Activated naive CD4-positive, alpha-beta T cell treated with anti-CD3 and anti-CD28 coated beads for 36 hours (primary cell): ENCODE data around the gene PDXP. TPM values are rescaled to one million over a fixed set of nuclear protein-coding genes. Genes with fewer than 3 reads are reported as not detected.
"Not testable (repeated sequence)": the region's sequence is repeated elsewhere in the genome, so short reads cannot be mapped to it uniquely, and the experiment has no call there.

Experiments
- CTCF ChIA-PET: fragments of 350-600 bp; sonication (Branson Sonifier 250); formaldehyde crosslinking; loops from one replicate; lab custom pipeline; 2021; ENCODE audit warnings: antibody characterized with exemption; lab: Charles Lee
- DNase-seq: peaks from one replicate; pipeline ENCODE4 v3.0.0-alpha.2; 2020
- H3K27ac Mint-ChIP-seq: one replicate; pipeline ENCODE4 v1.8.0; 2021; ENCODE audit warnings: mild to moderate bottlenecking, mixed read lengths
- H3K27me3 Mint-ChIP-seq: one replicate; pipeline ENCODE4 v1.8.0; 2021; ENCODE audit warnings: low read depth, mixed read lengths
- H3K36me3 Mint-ChIP-seq: one replicate; pipeline ENCODE4 v1.8.0; 2021; ENCODE audit warnings: low read depth, mixed read lengths
- H3K4me1 Mint-ChIP-seq: one replicate; pipeline ENCODE4 v1.8.0; 2021; ENCODE audit warnings: low read depth, mixed read lengths
- H3K4me3 Mint-ChIP-seq: one replicate; pipeline ENCODE4 v1.8.0; 2021; ENCODE audit warnings: mild to moderate bottlenecking, moderate library complexity, mixed read lengths
- H3K9me3 Mint-ChIP-seq: one replicate; pipeline ENCODE4 v1.8.0; 2021; ENCODE audit warnings: mixed read lengths
- intact Hi-C: fragments of 100-400 bp; cut with micrococcal nuclease; formaldehyde crosslinking; loops from one replicate; pipeline ENCODE4 v1.15.1; 2023
- total RNA-seq, 2 experiments: library from RNA; stranded (reverse); gene quantifications; one replicate each; pipeline ENCODE4 v1.2.3, GENCODE V29; 2021

Gene PDXP
- total RNA-seq, 2 experiments from 2014 or later = 17.4 to 19.2 TPM

DNA sequence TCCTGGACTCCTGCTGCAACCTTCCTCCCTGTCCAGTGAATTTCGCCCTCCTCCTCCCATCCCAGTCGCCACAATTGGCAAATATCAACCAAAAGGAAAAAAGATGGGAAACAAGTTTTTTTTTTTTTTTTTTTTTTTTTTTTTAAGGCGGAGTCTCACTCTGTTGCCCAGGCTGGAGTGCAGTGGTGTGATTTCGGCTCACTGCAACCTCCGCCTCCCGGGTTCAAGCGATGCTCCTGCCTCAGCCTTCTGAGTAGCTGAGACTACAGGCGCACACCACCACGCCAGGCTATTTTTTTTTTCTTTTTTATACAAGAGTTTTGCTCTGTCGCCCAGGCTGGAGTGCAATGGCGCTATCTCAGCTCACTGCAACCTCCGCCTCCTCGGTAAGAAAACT lies 37.7 kb downstream of the PDXP start:
- CTCF ChIA-PET = interaction anchor here (0.9 to 3.8 kb wide), 4 partner anchors 9 to 443 kb away, joined by 3 to 20 read pairs (median 6); no protein-coding TSS in a partner anchor
- DNase-seq, H3K27me3 Mint-ChIP-seq, intact Hi-C loops, H3K27ac Mint-ChIP-seq, H3K9me3 Mint-ChIP-seq, H3K4me3 Mint-ChIP-seq: not testable (repeated sequence)
- Mint-ChIP-seq H3K4me1 (peaks cover 18% of the 10 kb centered on the region), H3K36me3 (peaks cover 21% of the 10 kb centered on the region)

GRCh38 chr22:37696657-37697537 lies 38.4 kb downstream of the PDXP start, which contains the start of gene TRIOBP:
Gene TRIOBP, plus strand, starts transcription at chr22:37697048. Its CDS starts 4,318 bp downstream, at chr22:37701366.
- H3K36me3 Mint-ChIP-seq = peaks cover 19% of the 10 kb centered on the region
- intact Hi-C loops = no loop called here
- peaks cover 18% of the 10 kb centered on the region for H3K4me1 Mint-ChIP-seq
- H3K27ac Mint-ChIP-seq = no peak within 1 kb of the TSS
- no peak within 1 kb of the TSS for H3K4me3 Mint-ChIP-seq
- CTCF ChIA-PET = interaction anchor here (1.5 to 3.8 kb wide), 3 partner anchors 16 to 83 kb away, joined by 4 to 20 read pairs (median 8); no protein-coding TSS in a partner anchor
- no peaks in the 10 kb centered on the region for H3K9me3 Mint-ChIP-seq
- DNase-seq = peak; percentile 86
- H3K27me3 Mint-ChIP-seq = no peaks in the 10 kb centered on the region

DNA sequence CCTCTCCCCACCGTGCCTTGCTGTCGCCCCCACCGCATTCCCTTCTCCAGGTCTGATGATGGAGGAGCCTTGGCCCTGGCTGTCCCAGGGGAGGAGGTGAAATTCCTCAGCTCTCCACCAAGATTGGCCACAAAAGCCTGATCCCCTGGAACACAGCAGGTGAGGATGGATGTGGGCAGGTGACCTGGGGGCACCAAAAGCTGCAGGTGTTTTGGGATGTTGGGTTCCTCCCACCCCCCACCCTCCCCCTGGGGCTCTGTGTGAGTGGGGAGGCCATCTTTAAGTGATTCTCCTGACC lies 39.0 kb downstream of the PDXP start:
- Mint-ChIP-seq H3K27ac (no peak overlapping the region), H3K27me3 (no peaks in the 10 kb centered on the region), H3K36me3 (peaks cover 16% of the 10 kb centered on the region), H3K9me3 (no peaks in the 10 kb centered on the region), H3K4me3 (no peak overlapping the region), H3K4me1 (peaks cover 18% of the 10 kb centered on the region)
- intact Hi-C loops = no loop called here
- CTCF ChIA-PET = interaction anchor here (1.5 to 3.8 kb wide), 2 partner anchors 54 to 84 kb away, joined by 4 to 20 read pairs; no protein-coding TSS in a partner anchor
- no peak for DNase-seq

DNA sequence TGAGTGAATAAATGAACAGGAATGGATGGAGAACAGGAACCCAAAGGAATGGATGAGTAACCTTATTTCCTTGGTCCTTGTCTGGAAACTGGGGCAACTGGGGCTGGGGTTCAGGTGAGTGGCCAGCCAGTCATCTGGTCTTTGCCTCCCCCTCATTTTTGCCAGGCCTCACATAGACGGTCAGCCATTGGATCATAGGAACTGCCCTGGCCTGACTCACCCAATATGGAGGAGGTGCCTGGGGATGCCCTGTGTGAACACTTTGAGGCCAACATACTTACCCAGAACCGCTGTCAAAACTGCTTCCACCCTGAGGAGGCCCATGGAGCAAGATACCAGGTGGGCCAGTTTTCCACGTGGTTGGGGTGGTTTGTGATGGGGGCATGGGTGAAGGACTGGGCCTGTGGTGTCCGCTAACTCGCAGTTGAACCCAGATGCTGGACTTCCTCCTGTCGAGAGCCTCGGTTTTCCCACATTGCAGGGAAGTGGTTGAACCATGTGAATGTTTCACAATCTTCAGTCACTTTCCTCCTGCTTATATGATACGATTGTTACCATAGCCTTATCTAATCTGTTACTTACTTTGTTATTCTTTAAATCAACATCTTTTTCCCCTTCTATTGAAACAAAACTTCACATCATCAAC lies 42.7 kb downstream of the PDXP start:
- Mint-ChIP-seq H3K27ac (no peak overlapping the region), H3K9me3 (no peaks in the 10 kb centered on the region), H3K27me3 (no peaks in the 10 kb centered on the region), H3K4me1 (peaks cover 9% of the 10 kb centered on the region), H3K4me3 (no peak overlapping the region), H3K36me3 (peaks cover 4% of the 10 kb centered on the region)
- DNase-seq = no peak
- intact Hi-C loops = no loop called here
- CTCF ChIA-PET = no interaction called here

GRCh38 chr22:37703906-37704305 lies 45.4 kb downstream of the PDXP start:
- H3K36me3 Mint-ChIP-seq = peaks cover 4% of the 10 kb centered on the region
- CTCF ChIA-PET = interaction anchor here (0.7 kb wide), 1 partner anchor 63 kb away, joined by 4 read pairs; no protein-coding TSS in a partner anchor
- H3K4me3 Mint-ChIP-seq = no peak overlapping the region
- no peaks in the 10 kb centered on the region for H3K9me3 Mint-ChIP-seq
- H3K27me3 Mint-ChIP-seq = no peaks in the 10 kb centered on the region
- no peak for DNase-seq
- intact Hi-C loops = no loop called here
- H3K27ac Mint-ChIP-seq = no peak overlapping the region
- H3K4me1 Mint-ChIP-seq = no peaks in the 10 kb centered on the region

GRCh38 chr22:37704645-37705044 lies 46.1 kb downstream of the PDXP start:
- Mint-ChIP-seq H3K4me3 (no peak overlapping the region), H3K4me1 (no peaks in the 10 kb centered on the region), H3K27ac (no peak overlapping the region), H3K36me3 (peaks cover 4% of the 10 kb centered on the region), H3K27me3 (no peaks in the 10 kb centered on the region), H3K9me3 (no peaks in the 10 kb centered on the region)
- intact Hi-C loops = no loop called here
- no peak for DNase-seq
- CTCF ChIA-PET = interaction anchor here (0.7 kb wide), 2 partner anchors 62 to 119 kb away, joined by 3 to 4 read pairs; partner anchors contain the start of gene GALR3

DNA sequence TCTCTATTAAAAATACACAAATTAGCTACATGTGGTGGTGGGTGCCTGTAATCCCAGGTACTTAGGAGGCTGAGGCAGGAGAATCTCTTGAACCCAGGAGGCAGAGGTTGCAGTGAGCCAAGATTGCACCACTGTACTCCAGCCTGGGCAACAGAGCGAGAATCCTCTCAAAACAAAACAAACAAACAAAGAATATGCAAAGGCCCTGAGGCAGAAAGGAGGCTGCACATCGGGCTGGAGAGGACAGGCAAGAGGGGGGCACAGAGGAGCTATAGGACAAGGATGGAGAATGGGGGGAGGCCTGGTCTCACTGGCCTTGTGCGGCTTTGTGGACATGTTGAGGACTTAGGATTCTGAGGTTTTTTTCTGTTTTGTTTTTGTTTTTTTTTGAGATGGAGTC lies 46.7 kb downstream of the PDXP start:
- no peak for DNase-seq
- intact Hi-C loops = no loop called here
- Mint-ChIP-seq H3K4me1 (no peaks in the 10 kb centered on the region), H3K4me3 (no peak overlapping the region), H3K27ac (no peak overlapping the region), H3K27me3 (no peaks in the 10 kb centered on the region), H3K9me3 (no peaks in the 10 kb centered on the region), H3K36me3 (peaks cover 4% of the 10 kb centered on the region)
- CTCF ChIA-PET = no interaction called here

DNA sequence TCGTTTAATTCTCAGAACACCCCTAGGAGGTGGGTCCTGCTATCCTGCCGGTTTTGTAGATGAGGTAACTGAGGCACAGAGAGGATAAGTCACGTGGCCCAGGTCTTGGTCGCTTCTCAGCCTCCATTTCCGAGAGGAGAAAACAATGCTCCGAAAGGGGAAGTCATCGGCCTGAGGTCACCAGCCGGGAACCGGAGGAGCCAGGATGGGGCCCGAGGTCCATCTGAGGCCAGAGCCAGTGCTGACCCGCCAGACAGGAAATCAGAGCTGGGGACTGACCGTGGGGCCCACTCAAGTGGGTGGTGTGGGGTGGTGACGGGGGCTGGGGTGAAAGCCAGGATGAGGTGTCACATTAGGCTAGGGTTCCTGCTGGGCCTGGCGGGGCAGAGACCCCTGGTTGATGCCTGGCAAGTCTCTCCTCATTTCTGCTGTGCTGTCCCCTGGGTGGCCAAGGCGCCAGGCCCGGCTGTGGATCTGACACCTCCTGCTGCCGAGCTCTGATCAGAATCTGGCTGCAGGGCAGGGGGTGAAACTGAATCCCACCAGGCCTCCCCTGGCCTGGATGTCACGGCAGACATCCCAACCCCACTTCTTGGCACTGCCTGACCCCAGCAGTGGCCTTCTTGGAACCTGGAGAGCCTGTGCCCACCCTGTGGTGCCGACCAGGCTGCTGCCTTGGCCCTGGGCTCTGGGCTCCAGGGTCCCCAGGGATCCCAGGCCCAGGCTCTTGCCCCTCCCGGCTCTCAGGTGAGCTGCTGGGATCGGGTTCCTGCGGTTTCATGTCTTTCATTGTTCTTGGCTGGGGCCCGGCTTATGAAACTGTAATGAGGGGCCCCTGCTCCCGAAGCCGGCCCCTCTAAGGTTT lies 50.3 kb downstream of the PDXP start:
- Mint-ChIP-seq H3K27ac (no peak overlapping the region), H3K4me3 (no peak overlapping the region), H3K36me3 (peaks cover 2% of the 10 kb centered on the region), H3K4me1 (no peaks in the 10 kb centered on the region), H3K9me3 (no peaks in the 10 kb centered on the region), H3K27me3 (no peaks in the 10 kb centered on the region)
- intact Hi-C loops = no loop called here
- no peak for DNase-seq
- CTCF ChIA-PET = no interaction called here

DNA sequence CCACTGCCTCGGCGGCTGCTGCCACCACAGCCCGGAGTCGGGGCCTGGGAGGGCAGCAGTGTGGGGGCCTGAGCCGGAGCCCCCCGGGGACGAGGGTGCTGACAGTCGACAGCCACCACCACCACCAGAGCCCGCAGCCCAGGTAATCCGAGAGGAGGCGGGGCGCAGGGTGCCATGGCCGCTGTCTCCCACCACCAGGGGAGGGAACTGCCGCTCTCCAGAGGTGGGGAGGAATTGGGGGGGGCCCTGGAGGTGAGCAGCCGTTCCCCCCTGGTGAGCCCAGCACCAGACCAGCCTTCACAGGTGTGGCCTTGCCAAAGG lies 50.9 kb downstream of the PDXP start:
- Mint-ChIP-seq H3K4me3 (no peak overlapping the region), H3K36me3 (peaks cover 2% of the 10 kb centered on the region), H3K27ac (no peak overlapping the region), H3K9me3 (no peaks in the 10 kb centered on the region), H3K27me3 (no peaks in the 10 kb centered on the region), H3K4me1 (no peaks in the 10 kb centered on the region)
- intact Hi-C loops = no loop called here
- no peak for DNase-seq
- CTCF ChIA-PET = no interaction called here

DNA sequence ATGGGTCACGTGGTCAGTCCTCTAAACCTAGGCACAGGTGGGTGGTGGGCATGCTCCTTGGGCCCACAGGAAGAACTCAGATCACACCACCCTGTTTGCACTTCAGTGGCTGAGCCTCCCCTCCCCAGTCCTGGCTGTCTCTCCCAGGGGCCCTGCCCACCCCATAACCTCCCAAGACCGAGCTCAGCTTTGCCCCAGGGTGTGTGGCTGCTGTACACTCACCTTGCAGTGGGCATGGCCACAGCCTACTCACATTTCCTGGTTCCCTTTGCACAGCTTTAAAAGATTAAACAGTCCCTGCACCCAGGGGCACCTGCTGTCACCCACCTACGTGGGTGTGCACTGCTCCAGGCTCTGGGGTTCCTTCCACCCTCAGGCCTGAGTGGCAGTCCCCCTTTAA lies 52.2 kb downstream of the PDXP start:
- CTCF ChIA-PET = no interaction called here
- H3K36me3 Mint-ChIP-seq = peaks cover 2% of the 10 kb centered on the region
- H3K27me3 Mint-ChIP-seq = no peaks in the 10 kb centered on the region
- DNase-seq = no peak
- no peak overlapping the region for H3K4me3 Mint-ChIP-seq
- no peaks in the 10 kb centered on the region for H3K4me1 Mint-ChIP-seq
- intact Hi-C loops = loop anchor here (10.0 kb wide), 1 partner anchor 64 kb away; no protein-coding TSS in a partner anchor
- H3K27ac Mint-ChIP-seq = no peak overlapping the region
- no peaks in the 10 kb centered on the region for H3K9me3 Mint-ChIP-seq

GRCh38 chr22:37711490-37711889 lies 53.0 kb downstream of the PDXP start:
- Mint-ChIP-seq H3K4me1 (no peaks in the 10 kb centered on the region), H3K27me3 (no peaks in the 10 kb centered on the region), H3K36me3 (no peaks in the 10 kb centered on the region), H3K9me3 (no peaks in the 10 kb centered on the region), H3K4me3 (no peak overlapping the region), H3K27ac (no peak overlapping the region)
- no peak for DNase-seq
- CTCF ChIA-PET = no interaction called here
- intact Hi-C loops = loop anchor here (10.0 kb wide), 1 partner anchor 63 kb away; no protein-coding TSS in a partner anchor

GRCh38 chr22:37713761-37714160 lies 55.2 kb downstream of the PDXP start:
- H3K36me3 Mint-ChIP-seq = no peaks in the 10 kb centered on the region
- intact Hi-C loops = loop anchor here (10.0 kb wide), 1 partner anchor 61 kb away; no protein-coding TSS in a partner anchor
- CTCF ChIA-PET = no interaction called here
- DNase-seq = no peak
- no peak overlapping the region for H3K4me3 Mint-ChIP-seq
- no peaks in the 10 kb centered on the region for H3K27me3 Mint-ChIP-seq
- no peaks in the 10 kb centered on the region for H3K4me1 Mint-ChIP-seq
- H3K27ac Mint-ChIP-seq = no peak overlapping the region
- no peaks in the 10 kb centered on the region for H3K9me3 Mint-ChIP-seq
